Hepatocyte (in vitro differentiated cells): ENCODE results near the gene ESPL1.

Source experiments
- EZH2 ChIP-seq: fragments of 200-600 bp; sonication (generic); IDR thresholded peaks from 2 replicates; pipeline ENCODE4 v1.6.1; 2016; ENCODE audit warnings: antibody characterized with exemption, mild to moderate bottlenecking, borderline replicate concordance
- TF ChIP-seq, protein P1 (sequence below): fragments of 200-600 bp; sonication (generic); IDR thresholded peaks from 2 replicates; pipeline ENCODE4 v1.5.1; 2016; ENCODE audit warnings: antibody characterized with exemption, mild to moderate bottlenecking; ENCODE audit not compliant: poor library complexity

DNA sequence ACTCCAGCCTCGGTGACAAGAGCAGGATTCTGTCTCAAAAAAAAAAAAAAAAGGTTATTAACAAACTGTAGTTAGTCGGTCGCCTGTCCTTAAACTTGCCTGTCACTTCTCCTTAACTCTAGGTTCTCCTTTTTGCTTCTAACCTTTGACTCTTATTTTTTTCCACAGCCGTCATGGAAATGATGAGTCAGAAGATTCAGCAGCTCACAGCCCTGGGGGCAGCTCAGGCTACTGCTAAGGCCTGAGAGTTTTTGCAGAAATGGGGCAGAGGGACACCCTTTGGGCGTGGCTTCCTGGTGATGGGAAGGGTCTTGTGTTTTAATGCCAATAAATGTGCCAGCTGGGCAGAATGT is 31.0 kb downstream of the ESPL1 start:
- TF ChIP-seq, protein P1, sequence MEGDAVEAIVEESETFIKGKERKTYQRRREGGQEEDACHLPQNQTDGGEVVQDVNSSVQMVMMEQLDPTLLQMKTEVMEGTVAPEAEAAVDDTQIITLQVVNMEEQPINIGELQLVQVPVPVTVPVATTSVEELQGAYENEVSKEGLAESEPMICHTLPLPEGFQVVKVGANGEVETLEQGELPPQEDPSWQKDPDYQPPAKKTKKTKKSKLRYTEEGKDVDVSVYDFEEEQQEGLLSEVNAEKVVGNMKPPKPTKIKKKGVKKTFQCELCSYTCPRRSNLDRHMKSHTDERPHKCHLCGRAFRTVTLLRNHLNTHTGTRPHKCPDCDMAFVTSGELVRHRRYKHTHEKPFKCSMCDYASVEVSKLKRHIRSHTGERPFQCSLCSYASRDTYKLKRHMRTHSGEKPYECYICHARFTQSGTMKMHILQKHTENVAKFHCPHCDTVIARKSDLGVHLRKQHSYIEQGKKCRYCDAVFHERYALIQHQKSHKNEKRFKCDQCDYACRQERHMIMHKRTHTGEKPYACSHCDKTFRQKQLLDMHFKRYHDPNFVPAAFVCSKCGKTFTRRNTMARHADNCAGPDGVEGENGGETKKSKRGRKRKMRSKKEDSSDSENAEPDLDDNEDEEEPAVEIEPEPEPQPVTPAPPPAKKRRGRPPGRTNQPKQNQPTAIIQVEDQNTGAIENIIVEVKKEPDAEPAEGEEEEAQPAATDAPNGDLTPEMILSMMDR, result no peak
- no peak for TF ChIP-seq EZH2
